HG03558 (cell line): Measurements from ENCODE around the gene KCTD16.

Experiments used
- ATAC-seq: cut with Tn5 transposase; IDR thresholded peaks from one replicate; pipeline ENCODE4 v1.9.1; 2021; ENCODE audit warnings: moderate number of reproducible peaks; ENCODE audit not compliant: unreplicated experiment; ENCODE audit errors: extremely low read depth

Gene KCTD16

GRCh38 chr5:144484124-144484897 is 313.6 kb downstream of the KCTD16 start:
- ATAC-seq, result no peak

- ATAC-seq, result no peak
Observed at GRCh38 chr5:144485540-144485939, 314.9 kb downstream of the KCTD16 start.

GRCh38 chr5:144487207-144487606 is 316.5 kb downstream of the KCTD16 start:
- no peak for ATAC-seq

- ATAC-seq, result no peak
Observed at GRCh38 chr5:144487761-144488160, 317.1 kb downstream of the KCTD16 start.

- no peak for ATAC-seq
Observed at GRCh38 chr5:144503123-144503522, 332.4 kb downstream of the KCTD16 start.

GRCh38 chr5:144504929-144505577 is 334.4 kb downstream of the KCTD16 start:
- no peak for ATAC-seq

- ATAC-seq, result no peak
Observed at GRCh38 chr5:144510845-144511579, 340.3 kb downstream of the KCTD16 start.

- no peak for ATAC-seq
Observed at GRCh38 chr5:144511580-144512072, 341.0 kb downstream of the KCTD16 start.

- no peak for ATAC-seq
Observed at GRCh38 chr5:144522698-144523097, 352.0 kb downstream of the KCTD16 start.

GRCh38 chr5:144525000-144525399 is 354.3 kb downstream of the KCTD16 start:
- ATAC-seq, result no peak

GRCh38 chr5:144531188-144531587 is 360.5 kb downstream of the KCTD16 start:
- ATAC-seq, result no peak
